Dendritic cell treated with granulocyte-macrophage colony-stimulating factor and Interleukin-4, amounts not matched to agents 40 ng/mL and 50 ng/mL, for 4 days (primary cell): ENCODE data around the gene MOSMO.

Experiments
- H3K27ac Mint-ChIP-seq: one replicate; pipeline ENCODE4 v1.8.0; 2022; ENCODE audit warnings: mild to moderate bottlenecking, mixed read lengths
- H3K27me3 Mint-ChIP-seq: one replicate; pipeline ENCODE4 v1.8.0; 2022; ENCODE audit warnings: mild to moderate bottlenecking, mixed read lengths
- H3K36me3 Mint-ChIP-seq: one replicate; pipeline ENCODE4 v1.8.0; 2022; ENCODE audit warnings: low read depth, mixed read lengths
- H3K4me1 Mint-ChIP-seq: one replicate; pipeline ENCODE4 v1.8.0; 2022; ENCODE audit warnings: low read depth, mixed read lengths
- H3K4me3 Mint-ChIP-seq: one replicate; pipeline ENCODE4 v1.8.0; 2022; ENCODE audit warnings: mild to moderate bottlenecking, moderate library complexity, mixed read lengths
- H3K9me3 Mint-ChIP-seq: one replicate; pipeline ENCODE4 v1.8.0; 2022; ENCODE audit warnings: mixed read lengths
- intact Hi-C: fragments of 100-400 bp; cut with micrococcal nuclease; formaldehyde crosslinking; loops from one replicate; pipeline ENCODE4 v1.15.0; 2022

Gene MOSMO

GRCh38 chr16:22130528-22130927, 122.6 kb downstream of the MOSMO start:
- Mint-ChIP-seq H3K4me3 (no peak overlapping the region), H3K4me1 (no peaks in the 10 kb centered on the region)
- intact Hi-C loops = no loop called here

DNA sequence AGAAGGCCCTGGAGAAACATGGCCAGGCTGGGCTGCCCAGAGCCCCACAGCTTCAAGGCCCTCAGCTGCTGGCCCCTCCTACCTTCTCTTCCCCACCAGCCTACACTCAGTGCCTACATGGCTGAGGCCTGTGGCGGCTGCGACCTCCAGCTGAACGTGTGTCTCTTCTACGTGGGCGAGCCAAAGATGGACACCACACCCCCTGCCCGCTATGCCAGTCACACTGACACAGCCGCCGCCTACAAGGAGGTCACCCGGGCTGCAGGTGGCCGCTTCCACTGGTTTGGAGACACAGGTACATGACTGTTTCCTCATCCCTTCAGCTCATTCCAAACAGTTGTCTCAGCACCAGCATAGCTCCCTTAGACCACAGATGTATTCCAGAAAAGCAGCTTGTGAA, 124.9 kb downstream of the MOSMO start:
- Mint-ChIP-seq H3K27ac (no peak overlapping the region), H3K27me3 (peaks cover 7% of the 10 kb centered on the region), H3K36me3 (no peaks in the 10 kb centered on the region), H3K4me3 (no peak overlapping the region), H3K4me1 (no peaks in the 10 kb centered on the region), H3K9me3 (no peaks in the 10 kb centered on the region)
- intact Hi-C loops = no loop called here

More at GRCh38 chr16:22130528-22130927, 122.6 kb downstream of the MOSMO start:
- Mint-ChIP-seq H3K27me3 (peaks cover 5% of the 10 kb centered on the region), H3K36me3 (no peaks in the 10 kb centered on the region), H3K27ac (no peak overlapping the region), H3K9me3 (no peaks in the 10 kb centered on the region)
